ENCODE results near the gene MPHOSPH8.

DNA sequence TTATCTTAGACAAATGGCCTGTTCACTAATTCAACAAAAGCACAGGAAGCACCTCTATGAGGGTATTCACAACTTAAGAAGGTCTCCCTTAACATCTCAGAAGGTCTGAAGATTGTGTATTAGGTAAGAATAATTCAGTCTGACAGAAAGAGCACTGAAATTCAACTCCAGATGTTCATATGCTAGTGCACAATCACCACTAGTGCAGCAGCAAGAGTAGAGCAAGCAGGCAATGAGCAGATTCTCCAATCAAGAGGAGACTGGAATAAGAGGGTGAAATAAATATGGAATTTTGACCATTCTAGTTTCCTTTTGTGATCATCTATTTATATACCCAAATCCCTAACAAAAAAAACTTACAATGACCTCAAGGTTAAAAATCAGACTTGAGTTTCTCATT lies 52.0 kb downstream of the MPHOSPH8 start:
- TF ChIP-seq, protein P1, sequence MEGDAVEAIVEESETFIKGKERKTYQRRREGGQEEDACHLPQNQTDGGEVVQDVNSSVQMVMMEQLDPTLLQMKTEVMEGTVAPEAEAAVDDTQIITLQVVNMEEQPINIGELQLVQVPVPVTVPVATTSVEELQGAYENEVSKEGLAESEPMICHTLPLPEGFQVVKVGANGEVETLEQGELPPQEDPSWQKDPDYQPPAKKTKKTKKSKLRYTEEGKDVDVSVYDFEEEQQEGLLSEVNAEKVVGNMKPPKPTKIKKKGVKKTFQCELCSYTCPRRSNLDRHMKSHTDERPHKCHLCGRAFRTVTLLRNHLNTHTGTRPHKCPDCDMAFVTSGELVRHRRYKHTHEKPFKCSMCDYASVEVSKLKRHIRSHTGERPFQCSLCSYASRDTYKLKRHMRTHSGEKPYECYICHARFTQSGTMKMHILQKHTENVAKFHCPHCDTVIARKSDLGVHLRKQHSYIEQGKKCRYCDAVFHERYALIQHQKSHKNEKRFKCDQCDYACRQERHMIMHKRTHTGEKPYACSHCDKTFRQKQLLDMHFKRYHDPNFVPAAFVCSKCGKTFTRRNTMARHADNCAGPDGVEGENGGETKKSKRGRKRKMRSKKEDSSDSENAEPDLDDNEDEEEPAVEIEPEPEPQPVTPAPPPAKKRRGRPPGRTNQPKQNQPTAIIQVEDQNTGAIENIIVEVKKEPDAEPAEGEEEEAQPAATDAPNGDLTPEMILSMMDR (conservative IDR thresholded peaks at IDR 0.05 in 1 of 2, IDR thresholded peaks at IDR 0.05 in 1 of 2; ENCODE audit: extremely low read depth in 1 of 2, insufficient read depth in 1 of 2, low read depth in 1 of 2, low read length in 2 of 2), result no peak
- TF ChIP-seq EZH2 (IDR thresholded peaks at IDR 0.05; ENCODE audit: borderline replicate concordance, low read length), result no peak

All from mammary epithelial cell (primary cell).